ENCODE measurements around the gene RALGPS1.

Gene RALGPS1

GRCh38 chr9:127058011-127058644 is 143.5 kb downstream of the RALGPS1 start:
- no peak for DNase-seq

- no peak for DNase-seq
Measured at GRCh38 chr9:127058645-127059021, 144.1 kb downstream of the RALGPS1 start.

- no peak for DNase-seq
Measured at GRCh38 chr9:127059030-127059429, 144.4 kb downstream of the RALGPS1 start.

- no peak for DNase-seq
Measured at GRCh38 chr9:127059765-127060361, 145.3 kb downstream of the RALGPS1 start.

- no peak for DNase-seq
Measured at GRCh38 chr9:127061411-127061810, 146.8 kb downstream of the RALGPS1 start.

- DNase-seq = no peak
Measured at GRCh38 chr9:127064335-127064734, 149.8 kb downstream of the RALGPS1 start.

- no peak for DNase-seq
Measured at GRCh38 chr9:127065592-127065991, 151.0 kb downstream of the RALGPS1 start.

GRCh38 chr9:127066060-127066850 is 151.7 kb downstream of the RALGPS1 start:
- DNase-seq = no peak

- DNase-seq = no peak
Measured at GRCh38 chr9:127066851-127067136, 152.2 kb downstream of the RALGPS1 start.

GRCh38 chr9:127067603-127068220 is 153.1 kb downstream of the RALGPS1 start:
- no peak for DNase-seq

- no peak for DNase-seq
Measured at GRCh38 chr9:127074561-127075548, 160.3 kb downstream of the RALGPS1 start.

- no peak for DNase-seq
Measured at GRCh38 chr9:127075624-127076372, 161.2 kb downstream of the RALGPS1 start.

- no peak for DNase-seq
Measured at GRCh38 chr9:127076860-127077643, 162.5 kb downstream of the RALGPS1 start.

- DNase-seq = no peak
Measured at GRCh38 chr9:127077644-127077946, 163.0 kb downstream of the RALGPS1 start.

- DNase-seq = no peak
Measured at GRCh38 chr9:127078336-127078735, 163.8 kb downstream of the RALGPS1 start.

GRCh38 chr9:127078988-127079387 is 164.4 kb downstream of the RALGPS1 start:
- DNase-seq = no peak

GRCh38 chr9:127079446-127080140 is 165.0 kb downstream of the RALGPS1 start:
- DNase-seq = no peak

GRCh38 chr9:127081250-127082185 is 166.9 kb downstream of the RALGPS1 start:
- no peak for DNase-seq

Data from central memory CD4-positive, alpha-beta T cell (primary cell).